ENCODE measurements around the gene ZSCAN10. TPM values are rescaled to one million over a fixed set of nuclear protein-coding genes. Genes with fewer than 3 reads are reported as not detected.
A peak's percentile ranks its signal among the peaks of the same experiment; 100 is the strongest.

Gene ZSCAN10
- total RNA-seq, 1 donor from 2014 or later: 50.7 TPM

- peaks cover 19% of the 10 kb centered on the region for H3K36me3 Mint-ChIP-seq (ENCODE audit: low read depth, unreplicated experiment)
- H3K27ac Mint-ChIP-seq (ENCODE audit: unreplicated experiment): no peak overlapping the region
Observed at GRCh38 chr16:3138823-3139426, 39.8 kb upstream of the ZSCAN10 start.

GRCh38 chr16:3138342-3138741 is 39.2 kb upstream of the ZSCAN10 start:
- peaks cover 7% of the 10 kb centered on the region for H3K27me3 Mint-ChIP-seq (ENCODE audit: unreplicated experiment)
- H3K36me3 Mint-ChIP-seq (ENCODE audit: low read depth, unreplicated experiment): peaks cover 19% of the 10 kb centered on the region
- no peak overlapping the region for H3K27ac Mint-ChIP-seq (ENCODE audit: unreplicated experiment)
- no peaks in the 10 kb centered on the region for H3K9me3 Mint-ChIP-seq (ENCODE audit: unreplicated experiment)
- no peak overlapping the region for H3K4me3 Mint-ChIP-seq (ENCODE audit: unreplicated experiment)
- H3K4me1 Mint-ChIP-seq (ENCODE audit: unreplicated experiment): peaks cover 11% of the 10 kb centered on the region
- DNase-seq (ENCODE audit: low spot score): no peak
- no peak for TF ChIP-seq CTCF (IDR thresholded peaks at IDR 0.05; ENCODE audit: unreplicated experiment)

More at GRCh38 chr16:3138823-3139426, 39.8 kb upstream of the ZSCAN10 start:
- Mint-ChIP-seq H3K4me3 (ENCODE audit: unreplicated experiment) (no peak overlapping the region), H3K4me1 (ENCODE audit: unreplicated experiment) (peaks cover 8% of the 10 kb centered on the region), H3K27me3 (ENCODE audit: unreplicated experiment) (peaks cover 7% of the 10 kb centered on the region), H3K9me3 (ENCODE audit: unreplicated experiment) (no peaks in the 10 kb centered on the region)
- DNase-seq (ENCODE audit: low spot score): no peak
- TF ChIP-seq CTCF (IDR thresholded peaks at IDR 0.05; ENCODE audit: unreplicated experiment): no peak

- Mint-ChIP-seq H3K4me3 (ENCODE audit: unreplicated experiment) (no peak overlapping the region), H3K27ac (ENCODE audit: unreplicated experiment) (no peak overlapping the region), H3K27me3 (ENCODE audit: unreplicated experiment) (peaks cover 4% of the 10 kb centered on the region), H3K9me3 (ENCODE audit: unreplicated experiment) (no peaks in the 10 kb centered on the region), H3K4me1 (ENCODE audit: unreplicated experiment) (peaks cover 14% of the 10 kb centered on the region), H3K36me3 (ENCODE audit: low read depth, unreplicated experiment) (peaks cover 13% of the 10 kb centered on the region)
- no peak for TF ChIP-seq CTCF (IDR thresholded peaks at IDR 0.05; ENCODE audit: unreplicated experiment)
- DNase-seq (ENCODE audit: low spot score): no peak
Observed at GRCh38 chr16:3137267-3137666, 38.2 kb upstream of the ZSCAN10 start.

DNA sequence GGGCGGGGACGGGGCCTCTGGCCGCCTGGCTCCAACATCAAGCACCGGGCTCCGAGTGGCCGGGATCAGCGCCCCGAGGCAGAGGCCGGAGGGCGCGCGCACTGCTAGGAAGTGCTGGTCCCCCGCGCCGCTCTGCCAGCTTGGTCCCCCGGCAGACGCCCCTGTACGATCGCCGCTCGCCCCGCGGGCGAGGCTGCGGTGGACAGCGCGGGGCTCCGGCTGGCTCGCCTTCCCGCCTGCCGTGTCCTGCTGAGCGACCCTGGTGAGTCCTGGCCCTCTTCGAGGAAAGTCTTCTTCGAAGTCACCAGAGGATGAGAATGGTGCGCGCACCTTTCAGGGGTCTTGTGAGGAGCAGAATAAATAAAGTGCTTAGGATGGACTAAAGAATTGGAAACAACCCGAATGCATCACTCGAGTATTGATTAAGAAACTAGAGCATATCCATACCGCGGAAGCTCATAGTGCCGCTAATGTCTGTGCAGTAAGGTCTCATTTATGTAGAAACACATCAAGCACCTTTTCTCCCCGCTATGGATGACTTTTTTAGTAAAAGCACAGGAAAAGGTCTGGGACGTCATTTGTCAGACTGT is 36.1 kb upstream of the ZSCAN10 start:
- Mint-ChIP-seq H3K27ac (ENCODE audit: unreplicated experiment) (peak overlapping the region; percentile 58), H3K36me3 (ENCODE audit: low read depth, unreplicated experiment) (peaks cover 11% of the 10 kb centered on the region), H3K9me3 (ENCODE audit: unreplicated experiment) (no peaks in the 10 kb centered on the region), H3K27me3 (ENCODE audit: unreplicated experiment) (peaks cover 4% of the 10 kb centered on the region), H3K4me3 (ENCODE audit: unreplicated experiment) (peak overlapping the region; percentile 97), H3K4me1 (ENCODE audit: unreplicated experiment) (peaks cover 14% of the 10 kb centered on the region)
- DNase-seq (ENCODE audit: low spot score): no peak
- no peak for TF ChIP-seq CTCF (IDR thresholded peaks at IDR 0.05; ENCODE audit: unreplicated experiment)
